GM20000 (cell line): ENCODE measurements around the gene RIT2.

ENCODE experiments used
- DNase-seq: peaks from one replicate; pipeline ENCODE4 v3.0.0; 2012; ENCODE audit warnings: low spot score
- CTCF ChIP-seq: IDR thresholded peaks from 2 replicates; pipeline ENCODE4 v1.5.1; 2012; ENCODE audit warnings: mild to moderate bottlenecking, control low read depth; ENCODE audit errors: extremely low read depth, missing control alignments

RIT2 gene

GRCh38 chr18:43122955-43123354 is 7.5 kb upstream of the RIT2 start:
- DNase-seq, result no peak
- no peak for TF ChIP-seq CTCF

- no peak for TF ChIP-seq CTCF
Measured at GRCh38 chr18:43116699-43117294, 1.3 kb upstream of the RIT2 start.

GRCh38 chr18:43113220-43113895 is 2.1 kb downstream of the RIT2 start:
- no peak for TF ChIP-seq CTCF
- no peak for DNase-seq

More at GRCh38 chr18:43116699-43117294, 1.3 kb upstream of the RIT2 start:
- no peak for DNase-seq

GRCh38 chr18:43108882-43109281 is 6.6 kb downstream of the RIT2 start:
- no peak for DNase-seq
- no peak for TF ChIP-seq CTCF

GRCh38 chr18:43108469-43108868 is 7.0 kb downstream of the RIT2 start:
- DNase-seq, result no peak
- TF ChIP-seq CTCF, result no peak

- TF ChIP-seq CTCF, result no peak
Measured at GRCh38 chr18:43093646-43094045, 21.8 kb downstream of the RIT2 start.

GRCh38 chr18:43092539-43092938 is 22.9 kb downstream of the RIT2 start:
- no peak for TF ChIP-seq CTCF
- DNase-seq, result no peak

More at GRCh38 chr18:43093646-43094045, 21.8 kb downstream of the RIT2 start:
- no peak for DNase-seq
